Measurements from ENCODE around the gene HPSE.

DNA sequence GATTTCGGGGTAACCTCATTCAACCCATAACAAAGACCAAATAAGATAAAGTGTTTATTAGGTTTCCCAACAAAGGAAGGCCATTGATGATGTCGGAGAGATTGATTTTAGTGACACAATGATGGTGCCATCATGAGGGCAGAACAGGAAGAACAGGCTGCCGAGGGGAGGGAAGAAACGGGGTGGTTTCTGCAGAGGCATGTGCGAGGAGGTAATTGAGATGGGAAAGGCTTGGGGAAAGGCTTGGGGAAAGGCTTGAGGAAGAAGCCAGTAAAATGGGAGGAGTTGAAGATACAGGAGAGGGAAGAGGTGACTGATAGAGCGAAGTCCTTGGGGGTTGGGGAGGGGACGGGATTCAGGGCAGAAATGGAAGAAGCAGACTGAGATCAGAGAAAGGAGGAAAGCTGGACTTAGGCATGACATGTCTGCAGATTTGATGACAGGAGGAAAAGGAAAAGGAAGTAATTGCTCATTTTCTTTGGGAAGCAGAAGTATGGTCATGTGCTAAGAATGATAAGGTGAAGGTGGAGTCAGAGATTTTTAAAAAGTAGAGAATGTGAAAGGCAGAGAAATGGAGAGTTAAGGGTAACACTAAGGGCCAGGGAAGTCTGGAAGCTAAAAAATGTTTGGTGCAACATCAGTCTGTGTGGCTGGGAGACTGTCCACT, 6.0 kb downstream of the HPSE start:
- TF ChIP-seq, protein P1, sequence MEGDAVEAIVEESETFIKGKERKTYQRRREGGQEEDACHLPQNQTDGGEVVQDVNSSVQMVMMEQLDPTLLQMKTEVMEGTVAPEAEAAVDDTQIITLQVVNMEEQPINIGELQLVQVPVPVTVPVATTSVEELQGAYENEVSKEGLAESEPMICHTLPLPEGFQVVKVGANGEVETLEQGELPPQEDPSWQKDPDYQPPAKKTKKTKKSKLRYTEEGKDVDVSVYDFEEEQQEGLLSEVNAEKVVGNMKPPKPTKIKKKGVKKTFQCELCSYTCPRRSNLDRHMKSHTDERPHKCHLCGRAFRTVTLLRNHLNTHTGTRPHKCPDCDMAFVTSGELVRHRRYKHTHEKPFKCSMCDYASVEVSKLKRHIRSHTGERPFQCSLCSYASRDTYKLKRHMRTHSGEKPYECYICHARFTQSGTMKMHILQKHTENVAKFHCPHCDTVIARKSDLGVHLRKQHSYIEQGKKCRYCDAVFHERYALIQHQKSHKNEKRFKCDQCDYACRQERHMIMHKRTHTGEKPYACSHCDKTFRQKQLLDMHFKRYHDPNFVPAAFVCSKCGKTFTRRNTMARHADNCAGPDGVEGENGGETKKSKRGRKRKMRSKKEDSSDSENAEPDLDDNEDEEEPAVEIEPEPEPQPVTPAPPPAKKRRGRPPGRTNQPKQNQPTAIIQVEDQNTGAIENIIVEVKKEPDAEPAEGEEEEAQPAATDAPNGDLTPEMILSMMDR (IDR thresholded peaks at IDR 0.05): no peak
- TF ChIP-seq POLR2A (IDR thresholded peaks at IDR 0.05): no peak
